ENCODE measurements around the gene SGSH. TPM values are rescaled to one million over a fixed set of nuclear protein-coding genes. Genes with fewer than 3 reads are reported as not detected.
A peak's percentile ranks its signal among the peaks of the same experiment; 100 is the strongest.
"Not testable (repeated sequence)": the region's sequence is repeated elsewhere in the genome, so short reads cannot be mapped to it uniquely, and the experiment has no call there.

The SGSH gene
- total RNA-seq, 1 experiment from 2014 or later: 23.6 TPM

DNA sequence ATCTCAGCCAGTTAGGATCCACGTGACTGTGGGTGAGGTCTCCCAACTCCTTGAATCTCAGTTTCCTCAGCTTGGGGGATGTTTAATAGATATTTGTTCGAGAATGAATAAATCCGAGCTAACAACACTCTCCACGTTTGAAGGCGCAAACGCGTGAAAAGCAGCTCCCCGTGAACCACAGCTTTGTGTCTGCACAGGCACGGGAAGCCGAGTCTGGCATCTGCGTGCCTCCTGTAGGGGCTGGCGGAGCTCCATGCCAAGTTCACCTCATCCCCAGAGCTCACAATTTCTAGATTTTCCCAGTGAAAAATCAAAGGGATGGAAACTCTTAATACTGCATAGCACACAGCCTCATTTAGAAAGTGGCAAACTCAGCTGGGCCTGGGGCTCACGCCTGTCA lies 14.3 kb downstream of the SGSH start:
- Histone ChIP-seq H3K36me3 (peaks cover 12% of the 10 kb centered on the region; the same call in 1 of the 2 replicates), H3K27me3 (no peaks in the 10 kb centered on the region), H3K4me3 (no peak overlapping the region), H3K9me3 (no peaks in the 10 kb centered on the region)
- DNase-seq: no peak

DNA sequence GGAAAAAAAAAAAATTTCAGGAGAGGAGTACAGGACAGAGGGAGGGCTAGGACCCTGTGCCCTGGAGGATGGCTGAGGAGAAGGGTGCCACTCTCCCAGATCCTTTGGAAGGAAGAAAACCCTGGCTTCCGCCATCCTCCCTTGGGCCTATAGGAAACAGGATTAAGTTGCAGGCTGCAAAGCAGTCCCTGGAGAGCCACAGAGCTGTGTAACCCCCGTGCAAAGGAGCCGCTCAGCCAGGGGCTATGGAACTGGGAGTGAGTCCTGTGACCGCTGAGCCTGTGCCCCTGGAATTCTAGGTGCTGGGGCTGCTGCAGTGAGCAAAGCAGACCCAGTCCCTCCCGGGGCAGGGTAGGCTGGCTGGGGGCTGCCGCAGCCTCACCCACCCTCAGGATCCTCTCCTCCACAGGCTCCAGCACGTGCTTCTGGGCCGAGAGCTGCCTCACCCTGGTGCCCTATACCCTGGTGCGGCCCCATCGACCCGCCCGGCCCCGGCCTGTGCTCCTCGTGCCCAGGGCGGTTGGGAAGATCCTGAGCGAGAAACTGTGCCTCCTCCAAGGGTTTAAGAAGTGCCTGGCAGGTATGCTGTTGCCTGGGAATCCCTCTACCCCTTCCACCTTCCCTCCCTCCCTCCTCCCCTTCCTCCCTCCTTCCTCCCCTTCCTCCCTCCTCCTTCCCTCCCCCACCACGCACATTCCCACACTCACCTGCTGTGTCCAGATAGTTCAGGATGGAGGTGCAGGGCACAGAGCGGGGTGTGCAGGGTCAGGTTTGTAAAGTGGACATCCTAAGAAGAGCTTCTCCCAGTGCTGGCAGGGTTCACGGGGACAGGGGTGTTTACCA lies 15.3 kb downstream of the SGSH start:
- no peaks in the 10 kb centered on the region for H3K27me3 ChIP-seq
- no peak overlapping the region for H3K4me3 ChIP-seq
- H3K36me3 ChIP-seq: peaks cover 2% of the 10 kb centered on the region; the same call in 1 of the 2 replicates
- no peaks in the 10 kb centered on the region for H3K9me3 ChIP-seq
- DNase-seq: no peak

DNA sequence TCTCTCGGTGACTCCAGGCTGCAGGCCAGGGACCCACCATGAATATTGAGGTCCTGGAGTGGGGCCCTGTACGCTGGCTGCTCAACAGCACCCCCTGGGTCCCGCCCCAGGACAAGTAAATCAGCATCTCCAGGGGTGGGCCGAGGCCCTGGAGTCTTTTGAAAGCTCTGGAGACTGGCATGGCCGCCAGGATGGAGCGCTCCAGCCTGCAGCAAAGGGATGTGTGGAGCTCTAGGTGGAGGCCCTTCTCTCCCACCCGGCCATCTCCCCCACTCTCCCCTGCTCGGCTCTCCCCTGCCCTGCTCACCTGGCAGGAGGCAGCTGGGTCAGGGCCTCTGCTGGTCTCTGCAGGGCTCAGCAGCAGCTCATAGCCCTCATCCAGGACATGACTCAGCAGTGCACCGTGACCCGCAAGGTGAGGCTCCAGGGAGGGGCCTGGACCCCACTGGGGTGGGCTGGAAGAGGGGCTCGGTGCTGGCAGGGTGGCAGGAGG lies 16.6 kb downstream of the SGSH start:
- DNase-seq: no peak
- no peaks in the 10 kb centered on the region; the same call in 1 of the 2 replicates for H3K36me3 ChIP-seq
- H3K9me3 ChIP-seq: no peaks in the 10 kb centered on the region
- H3K4me3 ChIP-seq: no peak overlapping the region
- H3K27me3 ChIP-seq: no peaks in the 10 kb centered on the region

DNA sequence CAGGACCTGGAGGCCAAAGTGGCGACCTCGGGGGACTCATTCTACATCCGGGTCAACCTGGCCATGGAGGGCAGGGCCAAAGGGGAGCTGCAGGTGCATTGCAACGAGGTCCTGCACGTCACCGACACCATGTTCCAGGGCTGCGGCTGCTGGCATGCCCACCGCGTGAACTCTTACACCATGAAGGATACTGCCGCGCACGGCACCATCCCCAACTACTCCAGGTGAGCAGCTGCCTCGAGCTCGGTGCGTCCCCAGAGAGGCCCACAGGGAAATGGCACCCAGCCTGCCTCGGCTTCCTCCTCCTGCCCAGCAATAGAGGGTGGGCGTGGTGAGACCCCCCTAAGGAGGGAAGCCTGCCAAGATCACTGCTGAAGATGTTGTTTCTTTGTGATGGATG lies 17.9 kb downstream of the SGSH start:
- H3K9me3 ChIP-seq: no peaks in the 10 kb centered on the region
- DNase-seq: no peak
- no peaks in the 10 kb centered on the region for H3K27me3 ChIP-seq
- no peak overlapping the region for H3K4me3 ChIP-seq
- no peaks in the 10 kb centered on the region; the same call in 1 of the 2 replicates for H3K36me3 ChIP-seq

DNA sequence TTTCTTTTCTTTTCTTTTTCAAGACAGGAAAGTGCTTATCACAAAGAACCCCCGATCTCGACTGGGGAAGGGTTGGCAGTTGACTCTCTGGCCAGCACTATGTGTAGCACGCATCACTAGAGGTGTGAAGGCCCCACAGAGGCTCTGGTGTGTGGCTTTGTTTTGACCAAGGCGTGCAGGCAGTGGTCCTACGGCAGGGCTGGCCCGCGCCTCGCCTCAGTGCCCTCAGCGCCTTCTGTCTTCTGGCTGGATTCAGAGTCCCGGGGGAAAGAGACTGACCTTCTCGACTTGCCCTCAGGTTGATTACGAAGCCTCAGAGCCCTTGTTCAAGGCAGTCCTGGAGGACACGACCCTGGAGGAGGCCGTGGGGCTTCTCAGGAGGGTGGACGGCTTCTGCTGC lies 18.7 kb downstream of the SGSH start:
- no peak overlapping the region for H3K4me3 ChIP-seq
- H3K9me3 ChIP-seq: no peaks in the 10 kb centered on the region
- no peak for DNase-seq
- H3K36me3 ChIP-seq: no peaks in the 10 kb centered on the region; the same call in 1 of the 2 replicates
- H3K27me3 ChIP-seq: no peaks in the 10 kb centered on the region

DNA sequence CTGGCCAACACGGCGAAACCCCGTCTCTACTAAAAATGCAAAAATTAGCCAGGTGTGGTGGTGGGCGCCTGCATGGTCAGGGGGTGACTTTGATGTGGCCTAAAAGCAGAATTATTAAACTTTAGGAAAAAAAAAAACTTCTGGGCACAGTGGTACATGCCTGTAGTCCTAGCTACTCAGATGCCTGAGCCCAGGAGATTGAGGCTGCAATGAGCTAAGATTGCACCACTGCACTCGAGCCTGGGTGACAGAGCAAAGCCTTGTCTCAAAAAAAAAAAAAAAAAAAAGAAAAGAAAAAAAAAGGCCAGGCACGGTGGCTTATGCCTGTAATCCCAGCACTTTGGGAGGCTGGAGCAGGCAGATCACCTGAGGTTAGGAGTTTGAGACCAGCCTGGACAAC lies 20.8 kb downstream of the SGSH start:
- H3K36me3 ChIP-seq, DNase-seq, H3K9me3 ChIP-seq, H3K4me3 ChIP-seq, H3K27me3 ChIP-seq: not testable (repeated sequence)

DNA sequence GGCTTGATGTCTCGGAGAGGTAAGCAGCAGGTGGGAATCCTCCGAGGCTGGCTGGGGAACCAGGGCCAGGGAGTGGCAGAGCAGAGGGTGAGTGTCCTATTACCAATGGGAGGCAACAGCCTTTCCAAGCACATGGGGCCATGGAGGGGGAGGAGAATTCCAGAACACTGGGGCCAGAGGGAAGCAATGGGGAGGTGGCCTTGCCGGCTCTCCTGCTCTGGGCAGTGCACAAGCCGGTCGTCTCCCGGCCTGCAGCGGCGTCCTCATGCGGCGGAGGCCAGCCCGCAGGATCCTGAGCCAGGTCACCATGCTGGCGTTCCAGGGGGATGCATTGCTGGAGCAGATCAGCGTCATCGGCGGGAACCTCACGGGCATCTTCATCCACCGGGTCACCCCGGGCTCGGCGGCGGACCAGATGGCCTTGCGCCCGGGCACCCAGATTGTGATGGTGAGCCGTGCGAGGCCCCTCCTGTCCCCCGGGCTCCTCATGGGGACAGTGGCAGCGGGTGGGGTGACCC lies 21.9 kb downstream of the SGSH start:
- peaks cover 3% of the 10 kb centered on the region; the same call in 1 of the 2 replicates for H3K9me3 ChIP-seq
- no peaks in the 10 kb centered on the region for H3K27me3 ChIP-seq
- no peak for DNase-seq
- H3K36me3 ChIP-seq: no peaks in the 10 kb centered on the region; the same call in 1 of the 2 replicates
- no peak overlapping the region for H3K4me3 ChIP-seq

DNA sequence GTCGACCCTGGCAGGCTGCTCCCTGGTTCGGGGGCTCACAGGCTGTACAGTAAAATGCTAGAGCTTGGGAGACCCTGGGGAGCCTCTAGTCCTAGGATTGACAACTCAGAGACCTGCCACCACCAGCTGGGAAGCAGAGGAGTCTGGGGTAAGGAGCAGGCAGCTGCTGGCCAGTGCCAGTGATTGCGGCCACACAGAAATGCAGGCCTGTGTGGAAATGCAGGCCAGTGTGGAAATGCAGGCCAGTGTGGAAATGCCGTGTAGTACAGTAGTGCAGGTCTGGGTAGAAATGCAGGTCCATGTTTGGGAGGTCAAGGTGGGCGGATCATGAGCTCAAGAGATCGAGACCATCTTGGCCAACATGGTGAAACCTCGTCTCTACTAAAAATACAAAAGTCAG lies 23.5 kb downstream of the SGSH start:
- H3K36me3 ChIP-seq: no peaks in the 10 kb centered on the region
- peaks cover 3% of the 10 kb centered on the region; the same call in 1 of the 2 replicates for H3K9me3 ChIP-seq
- no peak for DNase-seq
- no peaks in the 10 kb centered on the region for H3K27me3 ChIP-seq
- no peak overlapping the region for H3K4me3 ChIP-seq

DNA sequence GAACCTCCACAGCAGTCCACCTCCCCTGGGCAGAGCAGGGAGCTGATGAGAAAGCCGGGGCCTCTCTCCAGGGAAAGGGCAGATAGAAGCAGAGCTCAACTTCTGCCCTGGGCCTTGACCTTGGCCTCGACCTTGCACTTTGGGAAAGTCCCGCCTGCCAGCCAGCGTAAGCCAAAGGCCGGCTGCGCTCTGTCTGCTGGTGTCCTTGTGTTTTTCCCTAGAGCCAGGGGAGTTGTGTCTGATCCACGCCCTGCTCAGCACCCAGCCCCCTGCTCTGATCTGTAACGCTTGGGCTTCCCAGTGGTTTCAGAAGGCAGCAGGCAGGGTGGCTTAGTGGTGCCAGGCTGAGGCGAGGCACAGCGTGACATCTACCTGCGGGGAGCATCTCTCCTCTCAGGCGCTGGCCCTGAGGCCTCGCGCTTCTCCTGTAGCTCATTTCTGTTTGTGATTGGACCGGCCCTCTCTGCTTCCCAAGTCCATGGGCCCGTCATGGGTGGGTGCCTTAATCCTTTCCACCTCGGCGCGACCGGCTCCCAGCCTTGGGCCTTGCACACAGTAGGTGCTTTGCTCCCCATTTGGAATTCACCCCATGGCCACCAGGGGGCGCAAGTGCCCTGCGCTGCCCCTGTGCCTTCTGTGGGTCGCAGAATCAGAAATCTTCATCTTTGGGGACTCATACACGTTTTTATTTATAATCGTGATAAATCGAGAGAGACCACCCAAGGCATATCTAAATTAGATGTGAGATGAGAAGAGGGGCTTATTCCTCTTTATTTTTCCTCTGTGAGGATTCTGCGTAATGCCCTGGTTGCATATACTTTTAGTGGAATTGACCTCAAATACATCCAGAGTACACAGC lies 24.2 kb downstream of the SGSH start:
- no peak for DNase-seq
- no peak overlapping the region for H3K4me3 ChIP-seq
- no peaks in the 10 kb centered on the region for H3K27me3 ChIP-seq
- no peaks in the 10 kb centered on the region for H3K36me3 ChIP-seq
- peaks cover 3% of the 10 kb centered on the region; the same call in 1 of the 2 replicates for H3K9me3 ChIP-seq

DNA sequence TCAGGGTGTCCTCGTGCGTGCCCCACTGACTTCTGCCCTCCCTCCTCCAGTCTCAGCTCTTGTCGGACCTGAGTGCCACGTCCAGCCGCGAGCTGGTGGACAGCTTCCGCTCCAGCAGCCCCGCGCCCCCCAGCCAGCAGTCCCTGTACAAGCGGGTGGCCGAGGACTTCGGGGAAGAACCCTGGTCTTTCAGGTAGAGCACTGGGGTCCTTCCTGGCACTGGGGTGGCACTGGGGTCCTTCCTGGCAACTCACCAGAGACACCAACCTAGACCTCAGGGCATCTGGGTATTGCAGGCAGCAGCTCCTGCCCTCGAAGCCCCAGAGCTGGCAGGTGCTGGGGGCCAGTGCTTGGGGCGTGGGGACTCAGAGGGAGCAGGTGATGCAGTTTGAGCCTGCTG lies 25.0 kb downstream of the SGSH start:
- Histone ChIP-seq H3K4me3 (no peak overlapping the region), H3K36me3 (no peaks in the 10 kb centered on the region), H3K27me3 (no peaks in the 10 kb centered on the region), H3K9me3 (peaks cover 3% of the 10 kb centered on the region; the same call in 1 of the 2 replicates)
- no peak for DNase-seq

DNA sequence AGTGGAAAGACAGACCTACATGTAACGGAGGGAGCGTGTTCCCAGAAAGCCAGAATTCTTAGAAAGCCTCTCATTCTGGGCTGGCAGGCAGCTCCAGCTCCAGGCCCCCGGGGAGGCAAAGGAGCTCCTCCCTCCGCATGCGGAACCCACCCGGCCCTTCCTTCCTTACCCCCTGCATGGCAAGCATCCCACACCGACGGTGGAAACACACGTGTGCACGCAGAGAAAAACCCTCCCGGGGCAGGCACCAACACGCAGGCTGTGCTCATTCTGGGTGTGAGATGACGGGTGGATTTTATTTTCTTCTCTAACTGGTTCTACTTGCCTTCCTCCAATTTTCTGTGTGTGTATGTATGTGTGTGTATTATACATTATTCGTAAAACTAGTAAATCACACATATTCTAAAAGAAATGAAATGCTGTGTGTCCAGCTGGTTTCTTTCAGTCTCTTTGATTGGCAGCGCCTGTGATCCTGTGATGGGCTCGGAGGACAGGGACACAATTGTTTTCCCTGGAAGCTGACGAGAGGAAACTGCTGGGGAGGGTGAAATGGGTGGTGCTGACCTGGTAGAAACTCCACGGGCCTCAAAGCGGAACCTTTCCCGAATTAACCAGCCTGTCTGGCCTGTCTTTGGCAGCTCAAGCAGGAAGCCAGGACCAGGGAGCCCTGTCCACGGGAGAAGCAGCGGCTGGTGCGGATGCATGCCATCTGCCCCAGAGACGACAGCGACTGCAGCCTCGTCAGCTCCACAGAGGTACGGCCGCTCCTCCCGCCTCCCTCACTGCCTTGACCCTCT lies 28.1 kb downstream of the SGSH start:
- Histone ChIP-seq H3K36me3 (no peaks in the 10 kb centered on the region), H3K4me3 (no peak overlapping the region), H3K9me3 (peaks cover 3% of the 10 kb centered on the region; the same call in 1 of the 2 replicates), H3K27me3 (no peaks in the 10 kb centered on the region)
- DNase-seq: no peak

DNA sequence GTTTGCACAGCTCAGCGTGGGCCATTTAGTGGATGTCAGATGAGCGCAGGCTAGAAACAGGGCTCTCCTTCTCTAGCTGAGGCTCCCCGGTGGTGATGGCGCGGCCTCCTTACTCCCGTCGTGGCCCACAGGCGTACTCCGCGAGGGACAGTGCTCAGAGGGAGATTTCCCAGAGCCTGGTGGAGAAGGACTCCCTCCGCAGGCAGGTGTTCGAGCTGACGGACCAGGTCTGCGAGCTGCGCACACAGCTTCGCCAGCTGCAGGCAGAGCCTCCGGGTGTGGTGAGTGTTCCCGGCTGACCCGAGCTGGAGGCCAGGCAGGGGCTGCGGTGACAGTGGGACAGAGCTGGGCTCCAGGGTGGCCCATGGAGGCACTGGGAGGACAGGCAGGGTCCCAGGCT lies 28.9 kb downstream of the SGSH start:
- Histone ChIP-seq H3K4me3 (no peak overlapping the region), H3K36me3 (no peaks in the 10 kb centered on the region), H3K9me3 (peaks cover 2% of the 10 kb centered on the region; the same call in 1 of the 2 replicates), H3K27me3 (no peaks in the 10 kb centered on the region)
- no peak for DNase-seq

DNA sequence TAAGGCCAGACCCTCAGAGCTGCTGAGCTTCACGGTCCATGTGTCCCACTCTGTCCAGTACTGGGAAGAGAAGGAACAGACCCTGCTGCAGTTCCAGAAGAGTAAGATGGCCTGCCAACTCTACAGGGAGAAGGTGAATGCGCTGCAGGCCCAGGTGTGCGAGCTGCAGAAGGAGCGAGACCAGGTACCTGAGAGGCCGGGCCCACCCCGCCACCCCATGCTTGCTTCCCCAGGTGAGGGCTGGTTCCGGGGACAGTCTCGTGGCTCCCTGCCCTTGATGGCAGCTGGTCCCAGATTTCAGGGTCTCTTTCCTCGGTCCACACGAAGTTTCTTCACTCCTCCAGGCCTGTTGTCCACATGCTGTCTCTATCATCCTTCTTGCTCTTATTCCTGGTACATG lies 29.4 kb downstream of the SGSH start:
- Histone ChIP-seq H3K27me3 (no peaks in the 10 kb centered on the region), H3K9me3 (no peaks in the 10 kb centered on the region), H3K4me3 (no peak overlapping the region), H3K36me3 (no peaks in the 10 kb centered on the region)
- no peak for DNase-seq

DNA sequence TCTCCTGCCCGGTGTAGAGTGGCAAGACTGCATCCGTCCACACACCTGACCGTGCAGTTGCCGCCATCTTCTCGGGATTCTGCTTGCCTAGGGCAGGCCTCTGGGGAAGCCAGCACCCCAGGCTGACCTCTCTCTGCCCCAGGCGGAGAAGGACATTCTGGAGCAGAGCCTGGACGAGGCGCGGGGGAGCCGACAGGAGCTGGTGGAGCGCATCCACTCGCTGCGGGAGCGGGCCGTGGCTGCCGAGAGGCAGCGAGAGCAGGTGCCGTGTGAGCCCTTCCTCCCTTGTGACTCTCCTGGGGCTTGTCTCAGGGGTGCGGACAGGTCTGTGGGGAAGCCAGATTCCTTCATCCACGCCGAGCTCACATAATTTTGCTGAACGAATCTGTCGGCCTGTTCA lies 30.5 kb downstream of the SGSH start:
- H3K9me3 ChIP-seq: no peaks in the 10 kb centered on the region
- H3K36me3 ChIP-seq: no peaks in the 10 kb centered on the region
- no peak for DNase-seq
- H3K27me3 ChIP-seq: no peaks in the 10 kb centered on the region
- no peak overlapping the region for H3K4me3 ChIP-seq

DNA sequence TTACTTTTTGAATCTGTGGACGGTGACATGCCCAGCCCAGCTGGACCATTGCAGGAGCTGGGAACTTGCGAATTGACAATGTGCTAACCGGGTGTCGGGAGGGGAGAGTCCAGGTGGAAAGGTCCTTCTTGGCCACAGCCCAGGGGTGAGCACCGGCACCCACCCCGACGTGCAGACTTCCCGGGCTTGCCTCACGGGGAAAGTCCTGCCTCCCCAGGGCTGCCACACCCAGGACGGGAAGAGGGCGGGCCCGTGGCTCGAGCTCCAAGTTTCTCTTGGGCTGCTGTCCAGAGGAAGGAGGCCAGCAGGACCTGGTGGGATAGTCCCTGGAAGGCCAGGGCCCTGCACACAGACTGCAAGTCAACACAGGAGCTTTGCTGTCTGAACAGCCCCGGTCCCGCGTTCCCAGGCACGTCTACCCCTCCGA lies 32.6 kb downstream of the SGSH start:
- H3K27me3 ChIP-seq: no peaks in the 10 kb centered on the region
- DNase-seq: peak; percentile 81
- H3K36me3 ChIP-seq: no peaks in the 10 kb centered on the region
- peak overlapping the region; percentile 45 for H3K4me3 ChIP-seq
- no peaks in the 10 kb centered on the region for H3K9me3 ChIP-seq

DNA sequence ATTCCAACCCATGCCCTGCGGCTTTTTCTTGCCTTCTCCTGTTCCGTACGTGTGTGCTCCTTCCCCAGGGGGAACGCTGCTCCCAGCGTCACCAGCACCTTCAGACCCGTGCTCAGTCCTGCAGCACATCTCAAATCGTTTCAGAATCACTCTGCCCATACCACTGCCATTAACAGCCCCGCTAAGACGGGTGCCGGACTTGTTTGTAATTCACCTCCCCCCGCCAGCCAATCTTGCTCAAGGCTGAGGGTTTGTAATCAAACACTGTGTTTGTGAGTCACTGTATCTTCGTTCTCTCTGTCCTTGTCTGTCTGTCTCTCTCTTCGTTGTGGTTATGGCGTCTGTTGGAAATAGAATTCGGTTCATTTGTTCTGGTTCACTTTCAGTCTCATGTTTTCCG lies 33.0 kb downstream of the SGSH start:
- no peaks in the 10 kb centered on the region for H3K9me3 ChIP-seq
- no peaks in the 10 kb centered on the region for H3K27me3 ChIP-seq
- peak overlapping the region; percentile 45 for H3K4me3 ChIP-seq
- H3K36me3 ChIP-seq: no peaks in the 10 kb centered on the region
- peak; percentile 52 for DNase-seq
